ENCODE measurements around the gene SAMM50. TPM values are rescaled to one million over a fixed set of nuclear protein-coding genes. Genes with fewer than 3 reads are reported as not detected.
"Not testable (repeated sequence)": the region's sequence is repeated elsewhere in the genome, so short reads cannot be mapped to it uniquely, and the experiment has no call there.

The SAMM50 gene
- total RNA-seq, 2 donors from 2014 or later: 10.2 to 20.2 TPM

DNA sequence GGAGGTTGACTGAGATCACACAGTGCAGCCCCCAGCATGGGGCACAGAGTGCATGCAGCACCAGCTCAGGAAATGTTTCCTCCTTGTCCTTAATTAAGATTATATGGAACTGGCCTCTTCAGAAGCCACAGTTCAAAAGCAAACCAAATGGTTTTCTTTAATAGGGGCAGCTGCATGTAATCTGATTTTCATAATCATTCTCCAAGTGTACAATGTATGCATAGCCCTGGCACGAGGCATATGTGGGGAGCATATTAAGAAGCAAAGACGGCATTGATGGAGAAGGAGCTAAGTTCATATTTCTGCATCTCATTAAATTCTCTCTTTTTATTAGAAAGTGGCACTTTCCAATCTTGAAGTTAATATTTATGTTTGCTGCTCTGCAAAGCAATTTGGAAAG lies 59.0 kb downstream of the SAMM50 start:
- 51 to 64% methylated on average over 2 of the region's 2 CpGs for WGBS, 2 donors

DNA sequence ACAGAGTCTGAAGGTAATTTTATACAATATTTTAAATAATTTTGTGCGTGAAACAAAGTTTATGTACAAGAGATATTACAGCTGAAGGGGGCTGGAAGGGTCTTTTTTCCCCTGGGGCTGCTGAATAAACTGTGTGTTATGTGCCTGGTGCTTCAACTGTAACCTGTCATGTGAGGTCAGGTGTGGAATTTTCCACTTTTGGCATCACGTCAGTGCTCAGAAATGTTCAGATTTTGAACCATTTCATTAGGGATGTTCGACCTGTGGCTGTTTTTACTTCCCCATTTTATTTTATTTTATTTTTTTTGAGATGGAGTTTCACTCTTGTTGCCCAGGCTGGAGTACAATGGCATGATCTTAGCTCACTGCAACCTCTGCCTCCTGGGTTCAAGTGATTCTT lies 61.3 kb downstream of the SAMM50 start:
- H3K36me3 ChIP-seq (replicated peaks in 1 of 2; ENCODE audit: insufficient read depth in 1 of 2, low read depth in 2 of 2); ATAC-seq; intact Hi-C loops (cut with DNase I); H3K27me3 ChIP-seq; H3K4me3 ChIP-seq; H3K4me1 ChIP-seq; DNase-seq; H3K27ac ChIP-seq; H3K9me3 ChIP-seq: not testable (repeated sequence)
- 73 to 85% methylated on average over 3 of the region's 3 CpGs for WGBS, 2 donors

More for the DNA sequence above, 59.0 kb downstream of the SAMM50 start:
- Histone ChIP-seq H3K27ac (no peak overlapping the region), H3K36me3 (replicated peaks in 1 of 2; ENCODE audit: insufficient read depth in 1 of 2, low read depth in 2 of 2) (no peaks in the 10 kb centered on the region), H3K4me1 (no peaks in the 10 kb centered on the region), H3K9me3 (no peaks in the 10 kb centered on the region), H3K27me3 (no peaks in the 10 kb centered on the region), H3K4me3 (no peak overlapping the region)
- DNase-seq (no peak), ATAC-seq (no peak)
- intact Hi-C loops (cut with DNase I): no loop called here
- TF ChIP-seq, protein P1, sequence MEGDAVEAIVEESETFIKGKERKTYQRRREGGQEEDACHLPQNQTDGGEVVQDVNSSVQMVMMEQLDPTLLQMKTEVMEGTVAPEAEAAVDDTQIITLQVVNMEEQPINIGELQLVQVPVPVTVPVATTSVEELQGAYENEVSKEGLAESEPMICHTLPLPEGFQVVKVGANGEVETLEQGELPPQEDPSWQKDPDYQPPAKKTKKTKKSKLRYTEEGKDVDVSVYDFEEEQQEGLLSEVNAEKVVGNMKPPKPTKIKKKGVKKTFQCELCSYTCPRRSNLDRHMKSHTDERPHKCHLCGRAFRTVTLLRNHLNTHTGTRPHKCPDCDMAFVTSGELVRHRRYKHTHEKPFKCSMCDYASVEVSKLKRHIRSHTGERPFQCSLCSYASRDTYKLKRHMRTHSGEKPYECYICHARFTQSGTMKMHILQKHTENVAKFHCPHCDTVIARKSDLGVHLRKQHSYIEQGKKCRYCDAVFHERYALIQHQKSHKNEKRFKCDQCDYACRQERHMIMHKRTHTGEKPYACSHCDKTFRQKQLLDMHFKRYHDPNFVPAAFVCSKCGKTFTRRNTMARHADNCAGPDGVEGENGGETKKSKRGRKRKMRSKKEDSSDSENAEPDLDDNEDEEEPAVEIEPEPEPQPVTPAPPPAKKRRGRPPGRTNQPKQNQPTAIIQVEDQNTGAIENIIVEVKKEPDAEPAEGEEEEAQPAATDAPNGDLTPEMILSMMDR (IDR thresholded peaks at IDR 0.05): no peak
- no peak for TF ChIP-seq POLR2A (IDR thresholded peaks at IDR 0.05)

DNA sequence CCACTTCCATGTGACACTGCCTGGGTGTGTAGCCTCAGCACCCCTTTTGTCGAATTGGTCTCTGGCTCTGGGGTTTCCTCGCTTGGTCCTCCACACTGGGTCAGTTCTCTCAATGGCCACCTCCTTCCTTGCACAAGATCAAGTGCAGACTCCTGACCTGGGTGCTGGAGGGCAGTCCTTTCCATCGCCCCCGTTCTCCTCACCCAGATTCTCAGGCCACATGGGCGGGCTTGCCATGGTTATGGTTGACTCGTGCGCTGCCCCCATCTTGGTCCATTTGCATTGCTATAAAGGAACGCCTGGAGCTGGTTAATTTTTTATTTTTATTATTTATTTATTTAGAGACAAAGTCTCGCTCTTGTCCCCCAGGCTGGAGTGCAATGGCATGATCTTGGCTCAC lies 63.4 kb downstream of the SAMM50 start:
- Histone ChIP-seq H3K36me3 (replicated peaks in 1 of 2; ENCODE audit: insufficient read depth in 1 of 2, low read depth in 2 of 2) (no peaks in the 10 kb centered on the region), H3K9me3 (no peaks in the 10 kb centered on the region), H3K27ac (no peak overlapping the region), H3K27me3 (no peaks in the 10 kb centered on the region), H3K4me1 (peaks cover 5% of the 10 kb centered on the region), H3K4me3 (no peak overlapping the region)
- ATAC-seq: no peak
- intact Hi-C loops (cut with DNase I): no loop called here
- 91 to 95% methylated on average over 9 of the region's 9 CpGs for WGBS, 2 donors
- TF ChIP-seq POLR2A (IDR thresholded peaks at IDR 0.05): no peak
- TF ChIP-seq, protein P1 (IDR thresholded peaks at IDR 0.05): no peak
- DNase-seq: no peak

DNA sequence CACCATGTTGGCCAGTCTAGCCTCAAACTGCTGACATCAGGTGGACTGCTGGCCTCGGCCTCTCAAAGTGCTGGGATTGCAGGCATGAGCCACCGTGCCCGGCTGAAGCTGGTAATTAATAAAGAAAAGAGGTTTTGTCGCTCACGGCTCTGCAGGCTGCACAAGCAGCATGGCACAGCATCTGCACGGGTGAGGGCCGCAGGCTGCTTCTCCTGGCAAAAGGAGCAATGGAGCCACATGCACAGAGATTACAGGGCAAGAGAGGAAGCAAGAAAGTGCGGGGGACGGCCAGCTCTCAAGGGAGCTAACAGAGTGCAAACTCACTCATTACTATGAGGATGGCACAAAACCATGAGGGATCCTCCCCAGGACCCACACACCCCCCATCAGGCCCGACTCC lies 64.2 kb downstream of the SAMM50 start:
- ATAC-seq (no peak), DNase-seq (no peak)
- H3K4me1 ChIP-seq: peaks cover 8% of the 10 kb centered on the region
- no peak overlapping the region for H3K27ac ChIP-seq
- H3K4me3 ChIP-seq: no peak overlapping the region
- H3K9me3 ChIP-seq: no peaks in the 10 kb centered on the region
- no peaks in the 10 kb centered on the region for H3K36me3 ChIP-seq (replicated peaks in 1 of 2; ENCODE audit: insufficient read depth in 1 of 2, low read depth in 2 of 2)
- 83 to 92% methylated on average over 10 of the region's 10 CpGs for WGBS, 2 donors
- H3K27me3 ChIP-seq: no peaks in the 10 kb centered on the region
- TF ChIP-seq POLR2A (IDR thresholded peaks at IDR 0.05): no peak
- intact Hi-C loops (cut with DNase I): no loop called here

DNA sequence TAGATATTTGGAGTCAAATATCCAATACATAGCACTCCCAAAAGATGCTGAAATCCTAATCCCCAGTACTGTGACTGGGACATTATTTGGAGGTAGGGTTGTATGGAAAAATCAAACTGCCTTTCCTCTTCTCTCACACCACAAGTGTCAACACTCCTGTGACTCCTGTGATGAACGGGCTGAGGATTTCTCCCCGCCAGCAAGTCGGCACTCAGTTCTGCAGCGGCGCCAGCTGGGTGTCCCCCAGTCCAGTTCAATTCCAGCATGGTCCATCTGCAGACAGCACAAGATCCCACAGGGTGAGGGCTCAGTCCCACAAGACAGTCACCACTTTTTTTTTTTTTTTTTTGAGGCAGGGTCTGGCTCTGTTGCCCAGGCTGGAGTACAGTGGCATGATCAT lies 64.6 kb downstream of the SAMM50 start:
- no peak overlapping the region for H3K4me3 ChIP-seq
- peaks cover 13% of the 10 kb centered on the region for H3K4me1 ChIP-seq
- TF ChIP-seq, protein P1 (IDR thresholded peaks at IDR 0.05): no peak
- TF ChIP-seq POLR2A (IDR thresholded peaks at IDR 0.05): no peak
- intact Hi-C loops (cut with DNase I): no loop called here
- no peak overlapping the region for H3K27ac ChIP-seq
- 93 to 96% methylated on average over 4 to 5 of the region's 5 CpGs for WGBS, 2 donors
- no peaks in the 10 kb centered on the region for H3K36me3 ChIP-seq (replicated peaks in 1 of 2; ENCODE audit: insufficient read depth in 1 of 2, low read depth in 2 of 2)
- no peaks in the 10 kb centered on the region for H3K9me3 ChIP-seq
- DNase-seq: no peak
- H3K27me3 ChIP-seq: no peaks in the 10 kb centered on the region
- ATAC-seq: no peak

DNA sequence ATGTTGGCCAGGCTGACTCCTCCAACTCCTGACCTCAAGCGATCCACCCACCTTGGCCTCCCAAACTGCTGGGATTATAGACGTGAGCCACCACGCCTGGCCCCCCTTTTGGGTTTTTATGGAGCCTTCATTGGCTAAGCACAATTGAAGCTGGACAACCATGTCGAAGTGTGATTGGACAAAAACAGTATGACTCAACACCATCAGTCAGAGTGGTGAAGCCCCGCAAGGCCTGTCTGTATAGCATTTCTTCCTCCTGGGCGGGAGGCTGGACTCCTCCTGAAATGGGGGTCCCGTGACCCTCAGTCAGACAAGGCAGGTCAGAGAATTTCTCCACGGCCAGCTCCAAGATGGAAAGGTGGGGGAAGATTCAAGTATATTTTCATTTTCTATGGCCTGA lies 65.7 kb downstream of the SAMM50 start:
- no peak overlapping the region for H3K27ac ChIP-seq
- no peak for DNase-seq
- H3K4me3 ChIP-seq: no peak overlapping the region
- H3K9me3 ChIP-seq: no peaks in the 10 kb centered on the region
- no peaks in the 10 kb centered on the region for H3K36me3 ChIP-seq (replicated peaks in 1 of 2; ENCODE audit: insufficient read depth in 1 of 2, low read depth in 2 of 2)
- H3K4me1 ChIP-seq: peaks cover 17% of the 10 kb centered on the region
- intact Hi-C loops (cut with DNase I): no loop called here
- no peak for TF ChIP-seq POLR2A (IDR thresholded peaks at IDR 0.05)
- TF ChIP-seq, protein P1 (IDR thresholded peaks at IDR 0.05): no peak
- no peak for ATAC-seq
- no peaks in the 10 kb centered on the region for H3K27me3 ChIP-seq
- 86 to 87% methylated on average over 8 of the region's 8 CpGs for WGBS, 2 donors
